Transverse colon (tissue), 4 donors: ENCODE measurements around the gene CYTIP. TPM values are rescaled to one million over a fixed set of nuclear protein-coding genes. Genes with fewer than 3 reads are reported as not detected.

ENCODE experiments used
- DNase-seq: peaks from one replicate; pipeline ENCODE4 v3.0.0-alpha.2; 2019
- H3K27ac ChIP-seq, 4 donors: fragments of 200-600 bp; sonication (generic); 2 replicates each; pipeline ENCODE4 v1.5.1; 2016 to 2018; ENCODE audit warnings: inconsistent platforms in 4 of 4
- H3K27me3 ChIP-seq: fragments of 200-600 bp; sonication (generic); 2 replicates; pipeline ENCODE4 v1.5.1; 2017; ENCODE audit warnings: inconsistent platforms
- H3K36me3 ChIP-seq, 4 donors: fragments of 200-600 bp; sonication (generic); 2 replicates each; pipeline ENCODE4 v1.5.1; 2017 to 2019; ENCODE audit warnings: inconsistent platforms in 4 of 4
- H3K4me1 ChIP-seq, 4 donors: fragments of 200-600 bp; sonication (generic); 2 replicates each; pipeline ENCODE4 v1.5.1; 2017 to 2020; ENCODE audit warnings: inconsistent platforms in 4 of 4
- H3K4me3 ChIP-seq, 4 donors: fragments of 200-600 bp; sonication (generic); 1 replicate in 1 of 4; 2 replicates in 3 of 4; pipeline versions ENCODE4 v1.5.1 to v1.6.1; 2017 to 2019; ENCODE audit warnings: inconsistent platforms in 4 of 4
- H3K9me3 ChIP-seq, 2 donors: fragments of 200-600 bp; sonication (generic); 2 replicates each; pipeline ENCODE4 v1.5.1; 2017 to 2019; ENCODE audit warnings: inconsistent platforms in 2 of 2
- CTCF ChIP-seq, 5 experiments: fragments of 200-600 bp in 3 of 5; fragments of 450-650 bp in 2 of 5; sonication (generic) in 3 of 5; IDR thresholded peaks; 1 replicate in 2 of 5; 2 replicates in 3 of 5; pipeline ENCODE4 v1.5.1; 2016 to 2017; ENCODE audit warnings: antibody characterized with exemption in 5 of 5, inconsistent platforms in 3 of 5, mild to moderate bottlenecking in 2 of 5, moderate library complexity in 1 of 5
- EP300 ChIP-seq: sonication (generic); formaldehyde crosslinking; IDR thresholded peaks from one replicate; pipeline ENCODE4 v1.6.1; 2017; ENCODE audit warnings: antibody characterized with exemption, low read depth
- POLR2A ChIP-seq: fragments of 450-650 bp; IDR thresholded peaks from one replicate; pipeline ENCODE4 v1.6.1; 2016; ENCODE audit warnings: antibody characterized with exemption, mild to moderate bottlenecking, moderate library complexity
- POLR2AphosphoS5 ChIP-seq, 3 donors: sonication (generic); formaldehyde crosslinking; IDR thresholded peaks; one replicate each; pipeline ENCODE4 v1.6.1; 2016; ENCODE audit warnings: antibody characterized with exemption in 3 of 3
- WGBS, 2 donors: methylation state at CpG; one replicate each; pipeline ENCODE4 v1.1.5; 2018; ENCODE audit warnings: low coverage in 1 of 2; 5-methylcytosine and 5-hydroxymethylcytosine counted together
- in situ Hi-C, 4 donors: fragments of 200-750 bp; cut with MboI; loops; one replicate each; pipeline versions ENCODE4 v1.15.0 to v1.15.1; 2017; ENCODE audit warnings: low sequenced_read_pairs in 3 of 4, low pct_ligation_motif_present in 1 of 4, low pct_unique_long_range_greater_than_20kb in 1 of 4
- intact Hi-C: fragments of 100-400 bp; cut with DNase I; formaldehyde crosslinking; loops from one replicate; pipeline ENCODE4 v1.15.1; 2023; ENCODE audit warnings: low total_unique reads
- total RNA-seq, 4 donors: library from RNA; depleted of rRNA; stranded (reverse); fragments of >200 nt; gene quantifications; one replicate each; pipeline ENCODE4 v1.1.0, GENCODE V29; 2016

Gene CYTIP
- total RNA-seq, 4 donors from 2014 or later, result 4.6 to 25.1 (median 5.8) TPM

GRCh38 chr2:157431176-157431575 lies 12.7 kb downstream of the CYTIP start:
- Histone ChIP-seq H3K4me3 (no peak overlapping the region), H3K27me3 (no peaks in the 10 kb centered on the region), H3K36me3 (peaks cover 0 to 7% (median 0%) of the 10 kb centered on the region in 4 donors), H3K4me1 (peaks cover 5 to 37% (median 15%) of the 10 kb centered on the region in 4 donors), H3K27ac (no peak overlapping the region), H3K9me3 (no peaks in the 10 kb centered on the region)
- 82 to 87% methylated on average over 3 of the region's 3 CpGs for WGBS, 2 donors
- intact Hi-C loops (no loop called here), in situ Hi-C loops (no loop called here)
- TF ChIP-seq CTCF (IDR thresholded peaks at IDR 0.05) (no peak), EP300 (no peak), POLR2AphosphoS5 (IDR thresholded peaks at IDR 0.05) (no peak), POLR2A (no peak)
- DNase-seq, result no peak

GRCh38 chr2:157428500-157429175 lies 15.3 kb downstream of the CYTIP start:
- 90% methylated on average over 2 of the region's 2 CpGs; no CpG with 5 or more reads in 1 of the 2 donors for WGBS, 2 donors
- peaks cover 0 to 9% (median 0%) of the 10 kb centered on the region in 4 donors for H3K36me3 ChIP-seq
- in situ Hi-C loops, result no loop called here

GRCh38 chr2:157427922-157428303 lies 16.0 kb downstream of the CYTIP start:
- no peaks in the 10 kb centered on the region for H3K27me3 ChIP-seq
- peaks cover 6 to 7% of the 10 kb centered on the region in 2 donors for H3K9me3 ChIP-seq
- no peak overlapping the region for H3K4me3 ChIP-seq
- TF ChIP-seq POLR2AphosphoS5 (IDR thresholded peaks at IDR 0.05) (no peak), EP300 (no peak), CTCF (IDR thresholded peaks at IDR 0.05) (no peak), POLR2A (no peak)
- no peak overlapping the region for H3K27ac ChIP-seq
- no peak for DNase-seq
- in situ Hi-C loops (no loop called here), intact Hi-C loops (no loop called here)
- H3K36me3 ChIP-seq, result peaks cover 0 to 9% (median 0%) of the 10 kb centered on the region in 4 donors
- peaks cover 0 to 7% (median 2%) of the 10 kb centered on the region in 4 donors for H3K4me1 ChIP-seq

More at GRCh38 chr2:157428500-157429175, 15.3 kb downstream of the CYTIP start:
- DNase-seq, result no peak
- Histone ChIP-seq H3K27me3 (no peaks in the 10 kb centered on the region), H3K4me1 (peaks cover 4 to 15% (median 9%) of the 10 kb centered on the region in 4 donors), H3K27ac (no peak overlapping the region), H3K9me3 (peaks cover 6 to 7% of the 10 kb centered on the region in 2 donors), H3K4me3 (no peak overlapping the region)
- TF ChIP-seq CTCF (IDR thresholded peaks at IDR 0.05) (no peak), EP300 (no peak), POLR2A (no peak), POLR2AphosphoS5 (IDR thresholded peaks at IDR 0.05) (no peak)
- intact Hi-C loops, result no loop called here

GRCh38 chr2:157427003-157427921 lies 16.6 kb downstream of the CYTIP start:
- peaks cover 6 to 7% of the 10 kb centered on the region in 2 donors for H3K9me3 ChIP-seq
- TF ChIP-seq CTCF (IDR thresholded peaks at IDR 0.05) (no peak), POLR2A (no peak), POLR2AphosphoS5 (IDR thresholded peaks at IDR 0.05) (no peak), EP300 (no peak)
- WGBS, 2 donors, result 71 to 75% methylated on average over 4 to 6 of the region's 6 CpGs
- H3K4me1 ChIP-seq, result peaks cover 0 to under 1% (median 0%) of the 10 kb centered on the region in 4 donors
- H3K27ac ChIP-seq, result no peak overlapping the region
- peaks cover 0 to 9% (median 0%) of the 10 kb centered on the region in 4 donors for H3K36me3 ChIP-seq
- H3K27me3 ChIP-seq, result no peaks in the 10 kb centered on the region
- in situ Hi-C loops, result no loop called here
- intact Hi-C loops, result no loop called here
- H3K4me3 ChIP-seq, result no peak overlapping the region
- no peak for DNase-seq
